ENCODE measurements around the gene GDI2.

The GDI2 gene

GRCh38 chr10:5746197-5746596 is 67.0 kb downstream of the GDI2 start:
- in situ Hi-C loops (cut with MboI; ENCODE audit: low sequenced_read_pairs): no loop called here

GRCh38 chr10:5744849-5745248 is 68.4 kb downstream of the GDI2 start:
- in situ Hi-C loops (cut with MboI; ENCODE audit: low sequenced_read_pairs): no loop called here

GRCh38 chr10:5743736-5744135 is 69.5 kb downstream of the GDI2 start:
- in situ Hi-C loops (cut with MboI; ENCODE audit: low sequenced_read_pairs): no loop called here

GRCh38 chr10:5742116-5742515 is 71.1 kb downstream of the GDI2 start:
- in situ Hi-C loops (cut with MboI; ENCODE audit: low sequenced_read_pairs): no loop called here

GRCh38 chr10:5741276-5741675 is 72.0 kb downstream of the GDI2 start:
- in situ Hi-C loops (cut with MboI; ENCODE audit: low sequenced_read_pairs): no loop called here

GRCh38 chr10:5738427-5738826 is 74.8 kb downstream of the GDI2 start:
- in situ Hi-C loops (cut with MboI; ENCODE audit: low sequenced_read_pairs): no loop called here

GRCh38 chr10:5737352-5737751 is 75.9 kb downstream of the GDI2 start:
- in situ Hi-C loops (cut with MboI; ENCODE audit: low sequenced_read_pairs): no loop called here

GRCh38 chr10:5736591-5736990 is 76.6 kb downstream of the GDI2 start:
- in situ Hi-C loops (cut with MboI; ENCODE audit: low sequenced_read_pairs): no loop called here

- in situ Hi-C loops (cut with MboI; ENCODE audit: low sequenced_read_pairs): no loop called here
These were observed 78.1 kb downstream of the GDI2 start for GRCh38 chr10:5735119-5735518.

GRCh38 chr10:5732141-5732540 is 81.1 kb downstream of the GDI2 start:
- in situ Hi-C loops (cut with MboI; ENCODE audit: low sequenced_read_pairs): no loop called here

- in situ Hi-C loops (cut with MboI; ENCODE audit: low sequenced_read_pairs): no loop called here
These were observed 81.7 kb downstream of the GDI2 start for GRCh38 chr10:5731559-5731958.

- in situ Hi-C loops (cut with MboI; ENCODE audit: low sequenced_read_pairs): no loop called here
These were observed 82.5 kb downstream of the GDI2 start for GRCh38 chr10:5730766-5731165.

GRCh38 chr10:5723692-5724091 is 89.5 kb downstream of the GDI2 start:
- in situ Hi-C loops (cut with MboI; ENCODE audit: low sequenced_read_pairs): no loop called here

- in situ Hi-C loops (cut with MboI; ENCODE audit: low sequenced_read_pairs): no loop called here
These were observed 93.1 kb downstream of the GDI2 start for GRCh38 chr10:5720182-5720581.

- in situ Hi-C loops (cut with MboI; ENCODE audit: low sequenced_read_pairs): no loop called here
These were observed 93.7 kb downstream of the GDI2 start for GRCh38 chr10:5719546-5719945.

Measured in hTERT RPE-1 (cell line).